Measurements from ENCODE around the gene RFNG.

Gene RFNG

DNA sequence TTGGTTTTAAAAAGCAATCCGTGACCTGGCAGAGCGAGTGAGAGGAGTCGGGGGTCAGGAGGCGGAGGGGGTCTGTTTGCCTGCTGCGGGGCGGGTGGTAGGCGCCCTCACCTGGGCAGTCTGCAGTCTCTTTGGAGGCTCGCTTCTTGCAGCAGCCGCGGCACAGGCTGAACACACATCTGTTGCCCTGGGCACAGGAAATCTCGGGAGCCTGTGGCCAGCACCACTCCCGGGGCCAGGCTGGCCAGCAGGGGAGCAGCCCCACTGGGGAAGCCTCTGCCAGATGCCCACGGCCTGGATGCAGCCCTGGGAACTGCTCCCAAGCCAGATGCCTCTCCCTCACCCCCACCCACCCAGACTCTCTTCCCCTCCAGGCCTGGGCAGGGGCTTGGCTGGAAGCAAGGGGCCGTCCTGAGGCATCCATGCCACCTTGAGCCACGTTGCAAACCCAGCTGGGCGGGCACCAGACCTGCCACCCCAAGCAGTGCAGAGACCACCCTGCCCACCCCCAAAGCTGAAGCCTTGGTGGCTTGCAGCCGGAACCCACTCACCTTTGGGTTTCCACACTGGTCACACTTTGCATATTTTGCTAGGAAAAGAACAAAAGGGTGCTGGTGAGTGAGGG, 6.7 kb upstream of the RFNG start:
- no peak for DNase-seq (ENCODE audit: low read depth, low spot score)

DNA sequence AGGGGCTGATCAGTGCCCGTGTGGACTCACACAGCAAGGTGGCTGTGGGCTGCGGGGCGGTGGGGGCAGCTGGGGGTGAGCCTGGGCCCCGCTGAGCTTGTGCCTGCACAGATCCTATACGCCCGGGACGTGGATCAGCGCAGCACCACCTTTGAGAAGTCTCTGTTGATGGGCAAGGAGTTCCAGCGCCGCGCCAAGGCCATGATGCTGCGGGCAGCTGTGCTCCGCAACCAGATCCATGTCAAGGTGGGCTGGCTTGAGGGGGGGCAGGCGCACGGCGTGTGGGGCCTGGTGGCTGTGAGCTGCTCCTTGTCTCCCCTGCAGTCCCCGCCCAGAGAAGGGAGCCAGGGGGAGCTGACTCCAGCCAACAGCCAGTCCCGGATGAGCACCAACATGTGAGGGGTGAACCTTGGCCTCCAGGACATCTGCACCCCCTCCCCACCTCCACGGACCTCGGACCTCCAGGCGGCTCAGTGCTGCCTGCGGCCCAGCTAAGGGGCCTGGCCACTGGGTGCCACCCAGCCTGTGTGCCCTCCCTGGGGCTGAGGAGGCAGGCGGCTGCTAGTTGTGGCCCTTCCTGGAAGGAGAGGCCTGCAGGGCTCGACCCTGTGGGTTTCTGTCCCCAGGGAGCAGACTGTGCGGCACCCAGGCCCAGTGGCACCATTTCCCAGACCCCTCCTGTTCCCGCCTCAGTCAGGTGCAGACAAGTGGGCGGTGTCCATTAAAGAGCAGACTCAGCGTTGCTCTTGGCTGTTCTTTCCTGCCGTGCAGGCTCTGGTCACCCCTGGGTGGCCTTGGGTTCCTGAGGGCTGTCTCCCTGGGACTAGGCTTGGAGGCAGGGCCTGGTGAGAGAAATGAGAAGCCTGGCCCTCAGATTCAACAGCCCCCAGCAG, 5.4 kb upstream of the RFNG start:
- DNase-seq (ENCODE audit: low read depth, low spot score) = no peak

DNA sequence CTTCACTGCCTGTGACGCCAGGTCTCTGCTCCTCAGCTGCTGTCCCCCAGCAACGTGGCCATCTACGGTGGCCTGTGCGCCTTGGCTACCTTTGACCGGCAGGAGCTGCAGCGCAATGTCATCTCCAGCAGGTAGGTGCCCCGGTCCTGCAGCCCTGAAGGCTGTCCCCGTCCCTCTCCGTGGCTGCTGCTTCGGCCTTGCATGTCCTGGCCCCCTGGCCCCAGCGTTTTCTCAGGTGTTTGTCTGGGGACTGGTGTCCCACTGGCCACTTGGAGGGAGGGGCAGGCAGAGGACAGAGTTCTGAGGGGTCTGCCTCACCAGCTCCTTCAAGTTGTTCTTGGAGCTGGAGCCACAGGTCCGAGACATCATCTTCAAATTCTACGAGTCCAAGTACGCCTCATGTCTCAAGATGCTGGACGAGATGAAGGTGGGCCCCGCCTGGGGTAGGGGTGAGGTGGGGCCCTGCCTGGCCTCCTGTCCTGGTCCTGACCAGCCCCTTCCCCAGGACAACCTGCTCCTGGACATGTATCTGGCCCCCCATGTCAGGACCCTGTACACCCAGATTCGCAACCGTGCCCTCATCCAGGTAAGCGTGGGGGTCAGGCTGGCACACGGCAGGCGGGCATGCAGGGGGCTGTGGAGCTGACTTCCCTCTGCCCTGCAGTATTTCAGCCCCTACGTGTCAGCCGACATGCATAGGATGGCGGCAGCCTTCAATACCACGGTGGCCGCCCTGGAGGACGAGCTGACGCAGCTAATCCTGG, 4.5 kb upstream of the RFNG start:
- no peak for DNase-seq (ENCODE audit: low read depth, low spot score)

DNA sequence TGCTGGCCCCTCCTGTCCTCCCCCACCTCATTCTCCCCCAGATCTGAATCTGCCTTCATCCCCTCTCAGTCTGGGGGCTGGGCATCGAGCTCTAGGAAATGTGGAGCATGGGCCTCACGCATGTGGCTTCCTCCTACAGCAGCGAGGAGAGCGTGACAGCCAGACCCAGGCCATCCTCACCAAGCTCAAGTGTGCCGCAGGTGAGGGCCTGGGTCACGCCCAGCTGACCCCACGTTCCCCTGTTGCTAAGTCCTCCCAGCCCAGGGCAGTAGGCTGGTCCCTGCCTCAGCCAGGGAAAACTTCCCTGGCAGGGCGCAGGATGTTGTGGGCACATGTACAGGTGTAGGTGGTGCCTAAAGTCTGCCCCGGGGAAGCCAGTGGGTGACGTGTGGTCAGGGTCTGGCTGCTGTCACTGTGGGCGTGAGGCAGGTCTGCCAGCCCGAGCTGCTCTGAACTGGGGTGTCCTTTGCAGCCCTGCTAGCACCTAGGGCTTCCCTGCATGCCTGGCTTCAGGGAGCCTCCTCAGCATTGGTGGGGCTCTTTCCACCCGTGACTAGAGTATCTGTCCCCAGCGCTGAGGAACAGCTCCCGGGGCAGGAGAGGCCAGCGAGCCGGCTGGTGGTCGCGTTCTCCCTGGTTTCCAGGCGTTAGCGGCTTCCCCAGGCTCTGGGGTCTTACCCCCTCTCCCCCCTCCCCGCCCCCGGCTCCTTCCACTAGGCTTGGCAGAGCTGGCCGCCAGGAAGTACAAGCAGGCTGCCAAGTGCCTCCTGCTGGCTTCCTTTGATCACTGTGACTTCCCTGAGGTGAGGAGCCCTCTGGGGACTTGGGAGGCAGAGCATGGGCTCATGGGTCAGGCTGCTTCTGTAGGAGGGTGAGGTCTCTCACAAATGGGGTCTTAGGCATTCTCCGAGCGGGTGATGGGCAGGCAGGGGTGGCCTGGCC, 3.7 kb upstream of the RFNG start:
- DNase-seq (ENCODE audit: low read depth, low spot score) = no peak

DNA sequence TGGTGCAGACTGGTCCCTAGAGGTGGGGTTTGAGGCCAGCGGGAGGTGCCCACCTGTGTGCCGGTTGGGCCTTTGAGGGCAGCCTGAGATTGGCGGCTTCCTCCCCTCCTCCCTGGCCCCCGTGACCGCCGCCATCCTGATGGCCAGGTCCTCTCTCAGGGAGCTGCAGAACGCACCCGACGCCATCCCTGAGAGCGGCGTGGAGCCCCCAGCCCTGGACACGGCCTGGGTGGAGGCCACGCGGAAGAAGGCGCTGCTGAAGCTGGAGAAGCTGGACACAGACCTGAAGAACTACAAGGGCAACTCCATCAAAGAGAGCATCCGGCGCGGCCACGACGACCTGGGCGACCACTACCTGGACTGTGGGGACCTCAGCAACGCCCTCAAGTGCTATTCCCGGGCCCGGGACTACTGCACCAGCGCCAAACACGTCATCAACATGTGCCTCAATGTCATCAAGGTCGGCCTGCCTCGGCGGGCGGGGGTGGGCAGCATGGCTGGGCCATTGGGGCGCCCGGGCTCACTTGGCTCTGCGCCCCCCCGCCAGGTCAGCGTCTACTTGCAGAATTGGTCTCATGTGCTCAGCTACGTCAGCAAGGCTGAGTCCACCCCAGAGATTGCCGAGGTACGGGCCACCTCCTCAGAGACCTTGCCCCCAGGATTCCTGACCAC, 2.9 kb upstream of the RFNG start:
- no peak for DNase-seq (ENCODE audit: low read depth, low spot score)

DNA sequence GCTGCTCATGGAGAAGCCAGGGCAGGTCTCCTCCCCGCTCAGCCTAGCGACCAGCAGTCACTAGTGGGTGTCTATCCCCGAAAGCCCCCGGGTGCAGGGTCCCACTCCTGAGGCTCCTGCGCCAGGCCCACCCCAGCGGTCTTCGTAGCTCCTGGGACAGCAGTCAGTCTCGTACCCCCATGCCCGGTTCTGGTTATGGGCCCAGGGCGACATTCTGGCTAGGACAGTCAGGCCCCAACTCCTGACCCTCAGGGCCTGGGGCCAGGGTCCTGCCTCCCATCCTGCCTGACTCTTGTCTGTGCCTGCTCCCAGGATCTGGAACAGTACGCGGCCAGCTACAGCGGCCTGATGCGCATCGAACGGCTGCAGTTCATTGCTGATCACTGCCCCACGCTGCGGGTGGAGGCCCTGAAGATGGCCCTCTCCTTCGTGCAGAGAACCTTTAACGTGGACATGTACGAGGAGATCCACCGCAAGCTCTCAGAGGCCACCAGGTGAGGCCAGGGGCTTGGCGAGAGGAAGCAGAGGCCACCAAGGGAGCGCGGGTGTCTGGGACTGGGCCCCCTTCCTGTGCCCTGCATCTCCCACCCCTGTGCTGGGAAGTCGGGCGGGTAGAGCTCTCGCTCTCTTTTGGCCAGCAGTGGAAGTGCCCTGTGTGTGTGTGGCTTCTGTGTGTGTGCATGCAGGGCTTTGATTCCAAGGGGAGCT, 2.1 kb upstream of the RFNG start:
- no peak for DNase-seq (ENCODE audit: low read depth, low spot score)

DNA sequence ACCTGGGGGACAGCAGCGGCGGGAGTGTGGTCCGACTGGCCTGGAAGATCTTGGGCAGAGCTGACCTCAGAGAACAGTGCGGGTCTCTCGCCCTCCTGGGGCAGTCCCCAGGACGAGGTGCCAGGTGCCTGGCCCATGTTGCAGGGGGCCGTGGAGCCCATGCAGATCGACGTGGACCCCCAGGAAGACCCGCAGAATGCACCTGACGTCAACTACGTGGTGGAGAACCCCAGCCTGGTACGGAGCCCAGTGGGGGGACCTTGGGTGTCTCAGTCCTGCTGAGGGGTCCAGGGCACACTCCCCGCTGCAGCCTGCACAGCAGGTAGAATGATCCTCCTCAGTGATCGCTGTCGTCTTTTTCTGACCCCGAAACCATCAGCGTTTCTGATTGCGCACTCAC, 1.5 kb upstream of the RFNG start:
- DNase-seq (ENCODE audit: low read depth, low spot score) = no peak

DNA sequence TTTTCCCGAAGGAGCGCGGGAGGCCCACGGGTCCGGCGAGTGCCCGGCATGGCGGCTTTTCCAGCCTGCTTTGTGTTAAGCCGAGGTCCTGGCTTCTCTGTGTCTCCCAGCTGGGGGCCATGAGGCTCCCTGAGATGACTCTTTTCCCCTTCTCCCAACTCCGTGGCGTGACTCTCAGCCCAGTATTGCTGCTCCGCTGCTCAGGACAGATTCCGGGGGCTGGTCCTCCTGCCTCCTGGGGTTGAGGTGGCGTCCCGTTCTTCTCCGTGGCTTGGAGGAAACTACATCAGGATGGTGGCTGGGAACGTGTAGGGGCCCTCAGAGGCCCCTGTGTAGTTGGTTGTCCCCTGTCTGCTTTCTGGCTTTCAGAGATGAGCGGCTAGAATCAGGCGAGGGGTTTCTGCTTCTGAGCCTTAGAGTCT, 1.0 kb upstream of the RFNG start:
- no peak for DNase-seq (ENCODE audit: low read depth, low spot score)

DNA sequence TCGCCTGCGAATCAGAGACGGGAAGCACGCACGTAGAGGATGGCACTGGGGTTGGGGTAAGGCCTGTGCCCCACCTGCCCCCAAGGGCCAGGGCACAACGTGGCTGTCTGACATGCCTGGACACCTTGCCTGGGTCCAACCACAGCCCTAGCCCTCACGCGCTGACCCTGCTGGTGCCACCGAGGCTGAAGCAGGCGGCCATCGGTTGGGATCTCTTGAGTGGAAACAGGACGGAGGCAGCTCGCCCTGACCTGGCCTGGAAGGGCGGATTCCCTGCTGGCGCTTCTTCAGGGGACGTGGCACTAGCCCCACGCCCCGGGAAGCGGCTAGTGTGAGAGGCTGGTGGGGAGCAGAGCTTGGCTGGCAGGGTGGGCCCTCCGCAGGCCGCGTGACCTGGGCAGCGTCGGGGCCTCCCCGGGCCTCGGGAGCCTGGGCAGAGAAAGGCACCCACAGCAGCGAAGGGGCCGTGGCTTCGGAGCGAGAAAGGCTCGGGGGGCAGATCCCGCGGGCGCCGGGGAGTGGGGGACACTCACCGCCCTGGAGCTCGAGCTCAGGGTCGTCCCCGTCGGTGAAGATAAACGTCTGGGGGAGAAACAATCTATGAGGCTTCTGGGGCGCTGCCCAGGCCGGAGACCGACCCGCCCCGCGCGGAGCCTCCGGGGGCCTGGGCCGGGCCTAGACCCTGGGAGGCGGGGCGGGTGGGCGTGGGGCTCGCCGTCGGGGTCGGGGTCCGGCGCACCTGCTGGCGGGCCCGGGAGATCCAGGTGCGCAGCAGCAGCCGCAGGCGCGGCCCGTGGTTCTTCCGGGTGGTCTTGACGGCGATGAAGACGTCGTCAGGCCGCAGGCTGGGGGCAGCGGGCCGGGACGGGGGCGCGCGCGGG, 610 bp downstream of the RFNG start:
- no peak for DNase-seq (ENCODE audit: low read depth, low spot score)

DNA sequence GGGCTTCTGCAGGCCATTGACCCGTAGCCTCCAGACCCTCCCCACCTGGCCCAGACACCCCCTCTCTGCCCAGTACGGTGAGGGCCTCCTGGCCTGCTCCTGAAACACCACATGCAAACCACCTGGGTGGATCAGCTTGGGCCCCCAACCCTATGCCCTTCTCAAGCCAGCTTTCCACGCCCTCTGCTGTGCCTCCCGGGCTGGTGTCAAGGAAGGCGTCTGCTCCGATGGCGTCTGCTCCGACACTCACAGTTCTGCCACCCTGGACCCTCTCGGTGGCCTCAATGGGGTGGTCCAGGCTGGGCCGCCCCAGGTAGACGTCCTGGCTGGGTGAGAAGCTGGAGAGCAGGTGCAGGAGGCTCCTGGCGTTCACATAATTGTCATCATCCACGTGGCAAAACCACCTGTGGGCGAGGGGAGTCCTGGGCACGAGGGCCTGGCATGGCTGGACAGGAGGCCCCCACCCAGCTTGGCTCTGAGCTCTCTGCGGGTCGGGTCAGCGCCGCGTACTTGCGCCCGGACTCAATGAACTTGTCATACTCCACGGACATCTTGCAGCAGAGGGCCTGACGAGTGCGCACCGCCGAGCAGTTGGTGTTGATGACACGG, 1.4 kb downstream of the RFNG start:
- no peak for DNase-seq (ENCODE audit: low read depth, low spot score)

DNA sequence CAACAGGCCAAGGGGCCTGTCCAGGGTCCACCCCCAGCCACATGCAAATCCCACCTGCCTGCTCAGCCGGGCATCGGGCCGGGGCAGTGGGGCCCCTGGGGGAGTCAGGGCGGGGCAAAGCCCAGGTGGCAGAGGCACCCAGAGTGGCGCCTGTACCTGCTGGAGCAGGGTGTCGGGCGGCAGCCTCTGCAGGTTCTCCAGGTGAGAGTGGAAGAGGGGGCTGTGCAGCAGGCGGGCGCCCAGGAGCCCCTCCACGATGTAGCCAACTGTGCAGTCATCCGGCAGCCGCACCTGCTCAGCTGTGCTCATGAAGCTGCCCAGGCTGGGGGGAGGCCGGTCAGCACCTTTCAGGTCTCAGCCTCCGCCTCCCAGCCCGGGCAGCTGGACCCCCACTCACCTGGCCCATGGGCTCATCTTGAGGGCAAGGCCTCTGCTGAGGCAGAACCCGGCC, 2.1 kb downstream of the RFNG start:
- no peak for DNase-seq (ENCODE audit: low read depth, low spot score)

DNA sequence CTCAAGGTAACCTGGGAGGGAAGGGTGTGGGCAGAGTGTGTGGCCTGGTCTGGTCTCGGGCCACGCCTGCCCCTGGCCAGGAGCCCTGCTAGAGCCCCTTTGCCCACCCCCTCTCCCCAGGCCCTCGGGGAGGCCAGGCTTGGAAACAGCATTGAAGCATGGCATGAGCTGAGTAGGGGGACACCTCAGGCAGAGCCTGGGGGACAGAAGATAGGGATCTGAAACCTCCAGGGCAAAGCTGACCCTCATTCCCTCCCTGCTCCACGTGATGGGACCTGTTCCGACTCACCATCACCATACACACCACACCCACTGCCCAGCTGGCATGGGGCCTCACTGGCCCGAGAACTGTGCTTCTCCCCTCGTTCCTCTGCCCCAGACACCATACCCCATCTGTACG, 2.5 kb downstream of the RFNG start:
- DNase-seq (ENCODE audit: low read depth, low spot score) = no peak

DNA sequence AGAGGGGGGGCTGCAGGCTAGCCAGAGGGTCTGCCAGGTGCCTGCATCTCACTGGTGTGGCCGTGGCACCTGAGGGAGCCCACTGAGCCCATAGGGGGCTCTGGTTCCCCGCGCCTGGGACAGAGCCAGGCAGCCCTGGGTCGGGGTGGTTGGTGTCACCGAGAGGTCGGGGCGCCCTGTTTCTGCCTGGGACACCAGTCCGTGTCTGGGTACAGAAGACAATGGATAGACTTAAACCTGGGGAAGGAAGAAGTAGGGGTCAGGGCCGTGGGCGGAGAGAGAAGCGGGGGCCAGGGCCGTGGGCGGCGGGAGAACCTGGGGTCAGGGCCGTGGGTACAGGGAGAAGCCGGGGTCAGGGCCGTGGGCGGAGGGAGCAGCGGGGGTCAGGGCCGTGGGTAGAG, 3.0 kb downstream of the RFNG start:
- DNase-seq (ENCODE audit: low read depth, low spot score) = no peak

DNA sequence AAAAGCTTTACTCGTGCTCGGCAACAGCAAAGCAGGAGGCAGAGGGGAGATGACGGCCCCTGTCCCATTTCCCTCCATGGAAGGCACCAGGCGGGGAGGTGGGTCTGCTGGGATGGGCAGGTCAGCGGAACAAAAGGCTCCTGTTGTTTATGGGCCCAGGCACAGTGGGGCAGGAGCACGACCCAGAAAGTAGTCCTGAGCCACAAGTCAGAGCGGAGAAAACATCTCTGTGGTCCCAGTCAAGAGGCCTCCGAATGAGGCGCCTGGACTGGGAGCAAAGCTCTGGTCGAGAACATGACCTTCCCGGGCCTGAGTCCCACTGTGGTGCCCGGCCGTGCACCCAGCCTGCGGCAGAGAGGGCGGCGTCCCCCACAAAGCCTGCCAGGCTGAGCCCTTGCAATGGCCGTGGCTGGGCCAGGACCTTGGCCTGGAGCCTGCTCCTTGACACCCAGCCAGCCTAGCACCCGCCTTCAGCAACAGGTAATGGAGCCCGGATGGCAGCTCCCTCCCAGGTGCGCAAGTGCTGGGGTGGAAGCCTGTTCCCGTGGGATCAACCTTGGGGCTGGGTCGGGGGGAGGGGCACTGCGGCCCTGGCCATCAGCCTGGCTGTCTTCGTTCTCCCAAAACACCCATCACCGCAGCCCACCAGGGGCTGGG, 3.6 kb downstream of the RFNG start:
- DNase-seq (ENCODE audit: low read depth, low spot score) = no peak

DNA sequence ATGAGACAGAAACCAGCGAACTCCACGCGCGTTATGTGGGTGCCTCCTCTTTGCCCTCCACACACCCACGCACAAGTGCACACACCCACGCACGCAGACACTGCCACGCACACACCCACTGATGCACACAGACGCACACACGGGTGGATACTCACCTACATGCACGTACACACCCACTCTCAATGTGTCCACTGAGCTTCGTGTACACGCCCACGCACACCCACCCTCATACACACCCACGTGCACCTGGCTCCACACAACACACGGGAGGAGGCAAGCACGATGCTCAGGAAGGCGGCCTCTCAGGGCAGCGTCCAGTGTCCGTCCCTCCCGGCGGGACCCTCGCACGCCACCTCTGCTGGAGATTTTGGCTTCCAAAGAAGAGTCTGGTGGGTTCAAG, 4.2 kb downstream of the RFNG start:
- no peak for DNase-seq (ENCODE audit: low read depth, low spot score)

DNA sequence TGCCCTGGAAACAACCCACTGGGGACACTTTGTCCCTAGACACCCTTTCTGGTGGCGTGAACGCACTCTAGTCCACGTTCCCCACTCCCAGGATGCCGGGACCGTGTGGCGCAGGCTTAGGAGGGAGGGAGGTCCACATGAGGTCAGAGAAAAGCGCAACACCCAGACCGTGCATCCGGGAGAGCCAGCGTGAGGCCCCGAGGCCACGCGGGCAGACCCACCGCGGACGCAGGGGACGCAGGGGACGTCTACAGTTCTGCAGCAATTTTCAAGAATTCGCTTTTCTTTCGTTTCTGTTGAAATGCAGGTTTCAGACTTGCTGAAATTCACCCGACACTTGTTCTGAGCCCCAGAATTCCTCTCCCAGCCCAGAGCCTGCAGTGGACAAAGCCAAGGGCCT, 4.7 kb downstream of the RFNG start:
- DNase-seq (ENCODE audit: low read depth, low spot score) = no peak

DNA sequence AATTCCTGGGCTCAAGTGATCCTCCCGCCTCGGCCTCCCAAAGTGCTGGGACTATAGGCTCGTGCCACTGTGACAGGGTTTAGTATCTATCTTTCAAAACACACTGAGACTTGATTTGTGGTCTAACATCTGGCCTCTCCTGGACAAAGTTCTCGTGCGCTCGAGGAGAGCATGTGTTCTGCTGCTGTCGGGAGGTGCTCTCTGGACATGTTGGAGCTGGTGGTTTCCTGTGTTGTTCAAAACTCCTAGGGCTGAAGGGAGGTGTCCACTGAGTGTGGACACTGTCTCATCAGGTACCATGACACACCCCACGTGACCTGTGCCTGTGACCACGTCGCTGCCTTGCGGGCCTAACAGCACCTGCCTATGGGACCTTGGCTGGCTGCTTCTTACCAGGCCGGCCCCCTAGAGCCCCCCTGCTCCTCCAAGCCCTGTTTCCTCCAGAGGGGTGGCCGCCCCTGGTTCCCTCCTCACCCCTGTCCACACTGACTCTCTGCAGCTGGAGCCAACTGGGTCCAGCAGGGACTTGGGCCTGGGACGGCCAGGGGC, 5.6 kb downstream of the RFNG start:
- DNase-seq (ENCODE audit: low read depth, low spot score) = no peak

DNA sequence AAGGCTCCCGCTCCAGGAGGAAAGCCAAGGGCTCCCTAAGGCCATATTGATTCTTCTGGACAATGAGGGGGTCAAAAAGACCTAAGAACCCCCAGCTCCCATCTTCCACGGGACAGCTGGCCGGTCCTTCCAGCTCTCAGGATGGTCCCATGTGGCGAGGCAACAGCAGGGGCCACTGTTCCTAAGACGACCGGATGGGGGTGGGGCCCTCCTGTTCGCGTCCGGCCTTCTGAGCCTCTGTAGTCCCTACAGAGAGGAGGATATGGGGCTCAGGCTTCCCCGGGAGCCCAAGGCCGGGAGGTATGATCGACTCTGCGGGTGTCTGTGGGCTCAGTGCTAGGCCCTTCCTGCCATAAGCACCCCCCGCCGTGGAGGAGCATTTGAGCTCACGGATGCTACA, 8.1 kb downstream of the RFNG start:
- DNase-seq (ENCODE audit: low read depth, low spot score) = no peak

Measured in iPS DF 19.7 (cell line).